ENCODE results near the gene GIN1.

The GIN1 gene

GRCh38 chr5:103128202-103128601 lies 8.3 kb upstream of the GIN1 start:
- H3K4me1 ChIP-seq (ENCODE audit: control insufficient read depth in 1 of 2, insufficient read depth in 2 of 2, low read length in 2 of 2) = no peaks in the 10 kb centered on the region
- no peak overlapping the region for H3K4me3 ChIP-seq (ENCODE audit: low read depth in 1 of 2, low read length in 2 of 2)
- no peaks in the 10 kb centered on the region for H3K27me3 ChIP-seq (ENCODE audit: low read depth, low read length)
- H3K27ac ChIP-seq (ENCODE audit: low read length) = no peak overlapping the region
- no peaks in the 10 kb centered on the region for H3K9me3 ChIP-seq (ENCODE audit: control insufficient read depth in 1 of 2, low read length in 2 of 2)
- peaks cover 0 to 6% of the 10 kb centered on the region in 2 donors for H3K36me3 ChIP-seq (ENCODE audit: control insufficient read depth in 1 of 2, insufficient read depth in 2 of 2, low read length in 2 of 2)

DNA sequence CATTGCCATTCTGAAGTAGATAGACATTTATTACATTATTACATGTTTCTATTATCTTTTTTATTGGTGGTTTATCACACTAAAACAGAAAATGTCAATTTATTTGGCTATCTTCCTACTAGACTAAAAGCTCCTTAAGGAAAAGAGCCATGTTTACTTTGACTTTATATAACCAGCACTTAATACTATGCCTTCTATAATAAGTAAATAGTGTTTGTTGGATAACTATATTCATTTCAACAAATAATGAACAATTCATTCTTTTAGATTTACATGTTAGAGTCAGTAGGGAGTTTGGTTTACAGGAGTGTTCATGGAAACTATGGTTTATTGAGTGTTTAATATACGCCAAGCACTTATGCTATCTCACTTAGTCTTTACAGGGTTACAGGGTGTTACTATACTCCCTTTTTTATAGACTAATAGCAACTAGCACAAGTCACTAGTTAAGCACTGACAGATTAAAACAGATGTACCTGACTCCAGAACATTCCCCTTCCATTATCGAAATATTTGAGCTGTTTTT lies 7.4 kb upstream of the GIN1 start:
- H3K4me3 ChIP-seq (ENCODE audit: low read depth in 1 of 2, low read length in 2 of 2) = no peak overlapping the region
- H3K36me3 ChIP-seq (ENCODE audit: control insufficient read depth in 1 of 2, insufficient read depth in 2 of 2, low read length in 2 of 2) = peaks cover 0 to 6% of the 10 kb centered on the region in 2 donors
- H3K27ac ChIP-seq (ENCODE audit: low read length) = no peak overlapping the region
- H3K9me3 ChIP-seq (ENCODE audit: control insufficient read depth in 1 of 2, low read length in 2 of 2) = no peaks in the 10 kb centered on the region
- H3K4me1 ChIP-seq (ENCODE audit: control insufficient read depth in 1 of 2, insufficient read depth in 2 of 2, low read length in 2 of 2) = no peaks in the 10 kb centered on the region
- no peaks in the 10 kb centered on the region for H3K27me3 ChIP-seq (ENCODE audit: low read depth, low read length)

GRCh38 chr5:103126557-103126956 lies 6.6 kb upstream of the GIN1 start:
- Histone ChIP-seq H3K4me3 (ENCODE audit: low read depth in 1 of 2, low read length in 2 of 2) (no peak overlapping the region), H3K27ac (ENCODE audit: low read length) (no peak overlapping the region), H3K36me3 (ENCODE audit: control insufficient read depth in 1 of 2, insufficient read depth in 2 of 2, low read length in 2 of 2) (peaks cover 0 to 6% of the 10 kb centered on the region in 2 donors), H3K9me3 (ENCODE audit: control insufficient read depth in 1 of 2, low read length in 2 of 2) (no peaks in the 10 kb centered on the region), H3K4me1 (ENCODE audit: control insufficient read depth in 1 of 2, insufficient read depth in 2 of 2, low read length in 2 of 2) (peaks cover 0 to 6% of the 10 kb centered on the region in 2 donors), H3K27me3 (ENCODE audit: low read depth, low read length) (no peaks in the 10 kb centered on the region)

DNA sequence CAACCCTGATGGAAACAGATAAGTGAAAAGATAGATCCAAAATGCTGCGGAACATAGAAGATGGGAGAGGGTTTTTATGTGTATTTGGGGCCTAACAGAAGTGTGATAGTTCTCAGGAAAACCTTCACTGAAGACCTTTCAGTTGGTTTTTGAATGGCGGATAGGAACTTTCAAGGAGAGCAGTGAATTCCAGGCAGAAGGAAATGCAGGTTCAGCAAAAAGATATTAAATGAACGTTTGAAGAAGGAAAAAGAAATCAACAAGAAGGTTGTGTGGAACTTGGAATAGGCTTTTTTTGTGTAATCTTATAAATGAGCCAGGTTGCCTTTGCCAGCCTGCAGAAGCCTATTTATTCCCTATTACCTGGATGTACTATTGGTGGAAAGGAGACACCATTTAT lies 2.3 kb upstream of the GIN1 start:
- Histone ChIP-seq H3K27me3 (ENCODE audit: low read depth, low read length) (no peaks in the 10 kb centered on the region), H3K4me1 (ENCODE audit: control insufficient read depth in 1 of 2, insufficient read depth in 2 of 2, low read length in 2 of 2) (peaks cover 6 to 21% of the 10 kb centered on the region in 2 donors), H3K36me3 (ENCODE audit: control insufficient read depth in 1 of 2, insufficient read depth in 2 of 2, low read length in 2 of 2) (peaks cover 0 to 6% of the 10 kb centered on the region in 2 donors), H3K27ac (ENCODE audit: low read length) (no peak overlapping the region), H3K9me3 (ENCODE audit: control insufficient read depth in 1 of 2, low read length in 2 of 2) (no peaks in the 10 kb centered on the region), H3K4me3 (ENCODE audit: low read depth in 1 of 2, low read length in 2 of 2) (no peak overlapping the region)

DNA sequence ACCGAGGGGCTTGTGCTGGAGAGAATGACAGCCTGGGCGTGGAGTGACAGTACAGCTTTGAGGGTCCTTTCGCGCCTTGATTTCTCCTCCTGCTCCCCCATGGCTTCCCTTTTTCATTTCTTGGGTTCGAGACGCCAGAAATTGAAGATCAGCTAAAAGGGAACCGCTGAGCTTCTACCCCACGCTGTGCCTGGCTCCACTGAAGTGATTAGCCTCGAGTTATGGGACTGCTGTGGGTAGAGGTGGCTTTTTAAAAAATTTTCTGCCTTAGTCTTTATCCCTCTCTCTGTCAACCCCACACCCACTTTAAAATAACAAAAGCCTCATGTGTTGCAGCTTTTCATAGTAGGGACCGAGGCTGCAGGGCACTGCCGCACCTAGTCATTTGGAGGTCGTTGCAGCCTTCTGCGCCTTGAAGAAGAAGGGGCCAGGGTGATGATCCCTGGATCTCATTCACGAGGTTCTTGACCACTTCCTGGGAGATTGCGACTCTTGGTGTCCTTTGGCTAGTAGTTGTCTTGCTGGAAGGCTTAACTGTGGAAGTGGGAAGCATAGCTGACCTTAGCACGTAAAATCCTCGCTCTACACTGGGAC lies 766 bp upstream of the GIN1 start:
- peak overlapping the region; percentile 99 for H3K27ac ChIP-seq (ENCODE audit: low read length)
- H3K9me3 ChIP-seq (ENCODE audit: control insufficient read depth in 1 of 2, low read length in 2 of 2) = no peaks in the 10 kb centered on the region

DNA sequence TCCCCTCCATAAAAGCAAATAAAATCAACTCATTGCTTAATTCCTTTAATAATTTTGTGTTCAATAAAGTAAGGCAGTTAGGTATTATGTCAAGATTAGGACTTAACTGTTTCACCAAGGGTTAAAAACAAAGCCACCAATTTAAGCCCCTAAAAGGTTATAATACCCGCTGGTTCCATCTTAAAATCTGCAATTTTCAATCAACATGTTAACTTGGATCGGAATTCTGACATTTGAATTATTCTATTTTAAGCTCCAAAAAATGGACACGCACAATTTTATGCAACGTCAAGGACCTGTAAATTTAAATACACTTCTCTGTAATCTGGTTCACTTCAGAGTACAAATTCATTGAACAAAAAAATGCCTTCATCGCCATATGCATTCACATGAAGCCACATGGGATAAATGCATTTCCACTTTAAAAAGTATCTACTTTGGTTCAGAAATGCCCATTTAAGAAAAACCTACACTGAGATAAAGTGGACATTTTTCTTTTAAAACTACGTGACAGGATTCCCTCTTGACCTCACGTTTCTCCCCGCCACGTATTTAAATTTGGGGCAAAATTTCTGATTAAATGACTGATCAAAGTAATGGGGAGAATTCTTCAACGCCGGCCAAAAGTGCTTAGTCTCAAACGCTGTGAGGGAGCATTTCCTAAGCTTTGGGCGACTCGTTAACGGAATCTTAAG lies 721 bp downstream of the GIN1 start:
- peaks cover 6 to 21% of the 10 kb centered on the region in 2 donors for H3K4me1 ChIP-seq (ENCODE audit: control insufficient read depth in 1 of 2, insufficient read depth in 2 of 2, low read length in 2 of 2)
- H3K4me3 ChIP-seq (ENCODE audit: low read depth in 1 of 2, low read length in 2 of 2) = peak overlapping the region; percentile 94 to 99
- no peaks in the 10 kb centered on the region for H3K9me3 ChIP-seq (ENCODE audit: control insufficient read depth in 1 of 2, low read length in 2 of 2)
- peaks cover 0 to 6% of the 10 kb centered on the region in 2 donors for H3K36me3 ChIP-seq (ENCODE audit: control insufficient read depth in 1 of 2, insufficient read depth in 2 of 2, low read length in 2 of 2)
- peak overlapping the region; percentile 99 for H3K27ac ChIP-seq (ENCODE audit: low read length)
- H3K27me3 ChIP-seq (ENCODE audit: low read depth, low read length) = no peaks in the 10 kb centered on the region

More for the DNA sequence above, 766 bp upstream of the GIN1 start:
- Histone ChIP-seq H3K4me1 (ENCODE audit: control insufficient read depth in 1 of 2, insufficient read depth in 2 of 2, low read length in 2 of 2) (peaks cover 6 to 21% of the 10 kb centered on the region in 2 donors), H3K36me3 (ENCODE audit: control insufficient read depth in 1 of 2, insufficient read depth in 2 of 2, low read length in 2 of 2) (peaks cover 0 to 6% of the 10 kb centered on the region in 2 donors), H3K27me3 (ENCODE audit: low read depth, low read length) (no peaks in the 10 kb centered on the region), H3K4me3 (ENCODE audit: low read depth in 1 of 2, low read length in 2 of 2) (peak overlapping the region; percentile 94 to 99)

DNA sequence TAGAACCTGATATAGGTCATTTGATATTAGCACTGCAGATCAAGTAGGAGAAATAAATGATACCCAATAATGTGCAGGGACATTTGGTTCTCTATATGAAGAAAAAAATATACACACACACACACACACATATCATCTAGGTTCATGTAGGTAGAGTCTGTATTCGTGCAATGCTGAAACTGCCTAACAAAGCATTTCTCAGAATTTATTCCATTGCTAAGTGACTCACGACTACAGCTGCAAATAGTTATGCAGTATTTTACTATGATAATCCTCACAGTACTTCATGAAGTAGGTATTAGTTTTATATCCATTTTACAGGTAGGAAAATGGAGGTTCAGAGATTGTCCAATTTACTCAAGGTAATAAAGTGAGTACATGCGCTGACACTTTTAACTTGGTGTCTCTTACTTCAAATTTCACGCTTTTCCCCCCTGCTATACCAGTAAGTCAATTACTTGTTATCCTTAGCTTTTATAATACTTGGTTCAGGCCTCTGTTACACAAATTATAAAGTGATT lies 2.4 kb downstream of the GIN1 start:
- no peak overlapping the region for H3K4me3 ChIP-seq (ENCODE audit: low read depth in 1 of 2, low read length in 2 of 2)
- peaks cover 0 to 6% of the 10 kb centered on the region in 2 donors for H3K36me3 ChIP-seq (ENCODE audit: control insufficient read depth in 1 of 2, insufficient read depth in 2 of 2, low read length in 2 of 2)
- H3K4me1 ChIP-seq (ENCODE audit: control insufficient read depth in 1 of 2, insufficient read depth in 2 of 2, low read length in 2 of 2) = peaks cover 6 to 21% of the 10 kb centered on the region in 2 donors
- no peaks in the 10 kb centered on the region for H3K27me3 ChIP-seq (ENCODE audit: low read depth, low read length)
- no peaks in the 10 kb centered on the region for H3K9me3 ChIP-seq (ENCODE audit: control insufficient read depth in 1 of 2, low read length in 2 of 2)
- no peak overlapping the region for H3K27ac ChIP-seq (ENCODE audit: low read length)

DNA sequence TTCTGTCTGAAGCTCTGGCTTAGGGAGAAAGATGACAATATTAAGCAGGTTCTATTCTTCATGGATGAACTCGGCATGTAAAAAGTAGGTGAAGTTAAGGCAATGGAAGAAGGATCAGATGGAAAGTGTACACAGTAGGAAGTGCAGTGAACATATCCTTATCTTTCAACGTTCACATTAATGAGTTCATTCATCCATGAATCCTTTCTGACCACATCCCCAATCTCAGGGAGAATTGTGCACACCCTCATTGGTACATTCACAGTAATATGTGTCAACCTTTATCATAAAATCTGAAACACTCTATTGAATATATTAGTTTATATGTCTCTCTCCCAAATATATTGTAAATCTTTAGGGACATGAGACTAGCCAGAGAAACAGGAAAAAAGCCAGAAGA lies 5.5 kb downstream of the GIN1 start:
- no peaks in the 10 kb centered on the region for H3K9me3 ChIP-seq (ENCODE audit: control insufficient read depth in 1 of 2, low read length in 2 of 2)
- peaks cover 6 to 10% of the 10 kb centered on the region in 2 donors for H3K4me1 ChIP-seq (ENCODE audit: control insufficient read depth in 1 of 2, insufficient read depth in 2 of 2, low read length in 2 of 2)
- H3K27ac ChIP-seq (ENCODE audit: low read length) = no peak overlapping the region
- H3K36me3 ChIP-seq (ENCODE audit: control insufficient read depth in 1 of 2, insufficient read depth in 2 of 2, low read length in 2 of 2) = peaks cover 0 to under 1% of the 10 kb centered on the region in 2 donors
- H3K4me3 ChIP-seq (ENCODE audit: low read depth in 1 of 2, low read length in 2 of 2) = no peak overlapping the region
- no peaks in the 10 kb centered on the region for H3K27me3 ChIP-seq (ENCODE audit: low read depth, low read length)

- Histone ChIP-seq H3K9me3 (ENCODE audit: control insufficient read depth in 1 of 2, low read length in 2 of 2) (no peaks in the 10 kb centered on the region), H3K4me1 (ENCODE audit: control insufficient read depth in 1 of 2, insufficient read depth in 2 of 2, low read length in 2 of 2) (no peaks in the 10 kb centered on the region), H3K4me3 (ENCODE audit: low read depth in 1 of 2, low read length in 2 of 2) (no peak overlapping the region), H3K36me3 (ENCODE audit: control insufficient read depth in 1 of 2, insufficient read depth in 2 of 2, low read length in 2 of 2) (no peaks in the 10 kb centered on the region), H3K27ac (ENCODE audit: low read length) (no peak overlapping the region), H3K27me3 (ENCODE audit: low read depth, low read length) (no peaks in the 10 kb centered on the region)
Observed at GRCh38 chr5:103112910-103113309, 7.0 kb downstream of the GIN1 start.

GRCh38 chr5:103111468-103111867 lies 8.5 kb downstream of the GIN1 start:
- Histone ChIP-seq H3K27me3 (ENCODE audit: low read depth, low read length) (no peaks in the 10 kb centered on the region), H3K36me3 (ENCODE audit: control insufficient read depth in 1 of 2, insufficient read depth in 2 of 2, low read length in 2 of 2) (no peaks in the 10 kb centered on the region), H3K27ac (ENCODE audit: low read length) (no peak overlapping the region), H3K4me1 (ENCODE audit: control insufficient read depth in 1 of 2, insufficient read depth in 2 of 2, low read length in 2 of 2) (no peaks in the 10 kb centered on the region), H3K9me3 (ENCODE audit: control insufficient read depth in 1 of 2, low read length in 2 of 2) (no peaks in the 10 kb centered on the region), H3K4me3 (ENCODE audit: low read depth in 1 of 2, low read length in 2 of 2) (no peak overlapping the region)

- no peaks in the 10 kb centered on the region for H3K36me3 ChIP-seq (ENCODE audit: control insufficient read depth in 1 of 2, insufficient read depth in 2 of 2, low read length in 2 of 2)
- no peaks in the 10 kb centered on the region for H3K27me3 ChIP-seq (ENCODE audit: low read depth, low read length)
- H3K4me3 ChIP-seq (ENCODE audit: low read depth in 1 of 2, low read length in 2 of 2) = no peak overlapping the region
- H3K9me3 ChIP-seq (ENCODE audit: control insufficient read depth in 1 of 2, low read length in 2 of 2) = no peaks in the 10 kb centered on the region
- no peaks in the 10 kb centered on the region for H3K4me1 ChIP-seq (ENCODE audit: control insufficient read depth in 1 of 2, insufficient read depth in 2 of 2, low read length in 2 of 2)
- no peak overlapping the region for H3K27ac ChIP-seq (ENCODE audit: low read length)
Observed at GRCh38 chr5:103110403-103110802, 9.5 kb downstream of the GIN1 start.
